ENCODE measurements around the gene CIT.
"Not testable (repeated sequence)": the region's sequence is repeated elsewhere in the genome, so short reads cannot be mapped to it uniquely, and the experiment has no call there.

The CIT gene

DNA sequence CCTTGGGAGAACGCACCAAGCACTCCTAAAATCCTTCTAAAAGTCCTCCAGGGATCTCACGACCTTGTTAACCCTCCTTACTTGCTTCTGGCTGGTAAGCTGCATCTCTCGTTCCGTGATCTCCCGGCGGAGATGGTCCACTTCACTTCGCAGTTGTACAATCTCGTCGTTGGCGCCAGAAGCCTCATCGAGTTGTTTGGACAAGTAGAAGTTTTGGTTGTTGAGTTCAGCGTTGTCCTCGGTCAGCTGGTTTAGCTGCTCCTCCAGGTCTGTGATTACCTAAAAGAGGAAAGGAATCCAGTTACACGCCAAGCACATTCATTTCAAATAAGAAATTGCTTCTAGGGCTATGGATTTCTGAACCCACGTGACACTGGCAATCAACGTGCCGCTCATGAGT lies 142.0 kb downstream of the CIT start:
- no peak for DNase-seq

GRCh38 chr12:119730381-119730780 lies 146.7 kb downstream of the CIT start:
- DNase-seq = no peak

DNA sequence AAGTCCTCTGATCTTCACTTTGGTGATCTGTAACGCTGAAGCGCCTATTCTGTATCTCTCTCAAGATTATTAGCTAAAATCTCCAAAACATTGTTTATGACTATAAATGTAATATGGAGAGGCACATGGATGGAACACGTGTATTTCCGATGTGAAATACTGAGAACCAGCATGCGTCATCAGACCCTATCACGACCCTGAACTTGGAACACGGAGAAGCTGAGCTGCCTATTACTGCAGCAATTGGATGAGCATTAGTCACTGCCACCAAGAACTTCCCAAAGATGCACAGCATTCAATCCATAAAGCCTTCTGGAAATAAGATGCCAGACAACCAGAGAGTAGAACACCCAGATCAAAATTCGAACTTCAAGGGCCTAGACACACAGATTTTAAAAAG lies 147.2 kb downstream of the CIT start:
- DNase-seq = no peak

DNA sequence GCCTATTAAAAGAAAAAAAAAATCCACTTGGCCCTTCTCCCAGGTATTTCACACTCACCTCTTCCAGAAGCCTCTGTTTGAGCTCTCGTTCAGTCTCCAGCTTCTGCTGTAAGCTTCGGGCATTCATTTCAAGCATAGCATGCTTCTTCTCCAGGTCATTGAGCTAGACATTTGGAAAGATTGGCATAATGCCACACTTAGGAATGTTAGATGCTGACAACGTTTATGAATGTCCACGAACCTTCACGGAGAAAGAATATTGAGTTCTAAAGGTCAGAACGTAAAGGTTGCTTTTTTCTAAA lies 148.7 kb downstream of the CIT start:
- no peak for DNase-seq

DNA sequence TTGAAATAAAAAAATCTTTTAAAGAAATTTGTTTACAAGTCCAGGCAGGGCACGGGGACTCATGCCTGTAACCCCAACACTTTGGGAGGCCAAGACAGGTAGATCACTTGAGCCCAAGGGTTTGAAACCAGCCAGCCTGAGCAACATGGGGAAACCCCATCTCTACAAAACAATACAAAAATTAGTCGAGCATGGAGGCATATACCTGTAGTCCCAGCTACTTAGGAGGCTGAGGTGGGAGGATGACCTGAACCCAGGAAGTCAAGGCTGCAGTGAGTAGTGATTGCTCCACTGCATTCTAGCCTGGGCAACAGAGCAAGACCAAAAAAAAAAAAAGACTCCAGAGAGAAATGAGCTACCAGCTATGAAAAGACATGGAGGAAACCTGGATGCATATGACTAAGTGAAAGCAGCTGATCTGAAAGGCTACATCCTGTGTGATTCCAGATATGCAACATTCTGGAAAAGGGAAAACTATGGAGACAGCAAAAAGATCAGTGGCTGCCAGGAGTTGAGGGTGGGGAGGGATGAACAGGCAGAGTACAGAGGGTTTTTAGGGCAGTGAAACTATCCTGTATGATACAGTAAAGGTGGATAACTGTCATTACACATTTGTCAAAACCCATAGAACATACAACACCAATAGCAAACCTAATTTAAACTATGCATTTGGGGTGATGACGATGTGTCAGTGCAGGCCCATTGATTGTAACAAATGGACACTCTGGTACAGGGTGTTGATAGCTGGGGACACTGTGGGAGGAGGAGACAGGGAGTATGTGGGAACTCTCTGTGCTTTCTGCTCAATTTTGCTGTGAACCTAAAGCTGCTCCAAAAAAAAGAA lies 149.3 kb downstream of the CIT start:
- no peak for DNase-seq

GRCh38 chr12:119725523-119725922 lies 151.6 kb downstream of the CIT start:
- no peak for DNase-seq

GRCh38 chr12:119721306-119721705 lies 155.8 kb downstream of the CIT start:
- DNase-seq = no peak

DNA sequence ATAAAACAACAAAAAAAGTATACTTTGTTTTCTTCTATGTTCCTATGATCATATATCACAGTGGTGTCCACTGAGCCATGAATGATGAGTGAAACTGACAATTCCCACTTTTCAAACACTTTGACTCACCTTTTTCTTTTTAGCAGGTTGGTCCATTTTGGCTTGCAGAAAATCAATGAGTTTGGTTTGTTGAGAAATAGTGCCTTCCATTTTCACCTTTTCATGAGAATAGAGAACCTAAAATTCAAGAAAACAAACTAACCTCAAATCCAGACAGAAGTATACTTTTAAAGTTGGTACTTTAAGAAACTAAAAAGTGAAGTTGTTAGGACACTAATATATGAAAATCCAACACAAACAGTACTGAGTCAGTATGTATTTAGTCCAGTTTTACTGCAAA lies 156.8 kb downstream of the CIT start:
- DNase-seq = no peak

DNA sequence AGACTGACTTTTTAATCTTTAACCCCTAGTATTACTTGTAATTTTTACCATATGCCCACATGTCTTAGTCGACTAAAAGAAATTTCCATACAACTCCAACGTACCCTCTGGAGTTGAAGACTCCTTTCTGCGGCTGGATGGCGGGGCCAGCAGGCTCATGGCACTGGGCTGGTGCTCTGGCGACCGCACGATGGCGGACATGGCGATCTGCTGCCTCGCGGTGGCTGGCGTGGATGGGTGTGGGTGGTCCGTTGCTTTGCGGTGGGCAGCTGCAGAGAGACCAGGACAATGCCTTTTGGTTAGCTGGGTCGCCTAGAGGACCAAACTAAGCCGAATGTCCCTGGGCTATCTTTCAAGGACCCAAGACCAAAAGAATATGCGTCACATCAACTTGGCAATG lies 159.0 kb downstream of the CIT start:
- no peak for DNase-seq

GRCh38 chr12:119715268-119715620 lies 161.9 kb downstream of the CIT start:
- peak; percentile 22 for DNase-seq

- DNase-seq = no peak
These were observed 162.4 kb downstream of the CIT start for GRCh38 chr12:119714614-119715267.

DNA sequence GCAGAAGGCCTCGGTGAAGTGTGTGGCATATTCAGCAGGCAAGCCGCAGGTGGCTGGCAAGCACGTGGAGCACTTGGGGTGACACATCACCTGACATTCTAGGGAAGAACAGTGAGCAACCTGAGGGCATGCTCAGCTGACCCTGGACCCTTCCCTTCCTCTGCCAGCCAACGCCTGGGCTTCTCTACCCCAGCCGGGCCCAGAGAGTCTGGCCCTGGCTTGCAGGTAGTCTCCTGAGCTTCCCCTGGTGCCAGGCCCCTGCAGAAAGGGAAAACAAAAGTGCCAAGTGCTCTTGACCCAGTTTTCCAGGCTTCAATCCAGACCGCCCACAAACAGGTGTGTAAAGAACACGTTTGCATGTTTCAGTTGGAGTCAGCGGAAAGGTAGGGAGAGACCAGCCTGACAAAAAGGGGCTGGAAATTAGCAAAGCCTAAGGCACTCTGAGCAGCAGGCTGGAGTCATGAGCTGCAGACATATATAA lies 163.5 kb downstream of the CIT start:
- no peak for DNase-seq

GRCh38 chr12:119712721-119713120 lies 164.4 kb downstream of the CIT start:
- no peak for DNase-seq

DNA sequence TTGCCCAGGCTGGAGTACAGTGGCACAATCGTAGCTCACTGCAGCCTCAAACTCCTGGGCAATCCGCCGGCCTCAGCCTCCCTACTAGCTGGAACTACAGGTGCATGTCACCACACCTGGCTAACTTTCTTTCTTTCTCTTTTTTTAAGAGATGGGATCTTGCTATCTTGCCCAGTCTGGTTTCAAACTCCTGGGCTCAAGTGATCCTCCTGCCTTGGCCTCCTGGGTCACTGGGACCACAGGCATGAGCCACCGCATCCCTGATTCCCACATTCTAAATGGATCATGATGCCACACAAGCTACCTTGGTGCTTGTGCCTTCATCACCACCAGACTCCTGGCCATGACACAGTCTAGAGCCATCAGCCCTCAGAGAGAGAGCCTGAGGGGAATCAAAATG lies 165.4 kb downstream of the CIT start:
- DNase-seq = no peak

DNA sequence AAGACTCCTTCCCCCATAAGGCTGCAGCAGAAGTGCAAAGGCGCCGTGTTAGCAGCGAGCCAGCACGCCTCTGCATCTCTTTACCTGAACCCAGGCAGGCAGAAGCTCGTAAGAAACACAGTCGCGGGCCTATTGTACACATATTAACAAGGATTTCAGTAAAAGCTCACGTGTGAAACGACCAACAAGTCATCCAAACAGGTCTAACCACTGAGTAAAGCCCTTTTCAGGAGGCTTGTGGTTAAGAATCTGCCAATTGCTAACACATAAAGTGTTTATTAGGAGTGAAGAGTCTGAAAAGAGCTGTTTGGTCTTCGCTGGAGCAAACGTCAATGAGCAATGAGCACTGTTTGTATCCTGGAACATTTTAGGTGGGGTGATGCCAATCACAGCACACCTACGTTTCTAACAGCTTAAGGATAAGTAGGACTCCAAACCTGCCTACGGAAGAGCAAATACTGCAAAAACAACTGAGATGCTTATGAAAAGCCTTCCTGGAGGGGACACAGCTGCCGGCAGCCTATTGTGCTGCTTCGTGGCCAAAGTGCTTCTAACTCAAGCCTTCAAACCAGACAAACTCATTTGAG lies 166.1 kb downstream of the CIT start:
- DNase-seq = no peak

DNA sequence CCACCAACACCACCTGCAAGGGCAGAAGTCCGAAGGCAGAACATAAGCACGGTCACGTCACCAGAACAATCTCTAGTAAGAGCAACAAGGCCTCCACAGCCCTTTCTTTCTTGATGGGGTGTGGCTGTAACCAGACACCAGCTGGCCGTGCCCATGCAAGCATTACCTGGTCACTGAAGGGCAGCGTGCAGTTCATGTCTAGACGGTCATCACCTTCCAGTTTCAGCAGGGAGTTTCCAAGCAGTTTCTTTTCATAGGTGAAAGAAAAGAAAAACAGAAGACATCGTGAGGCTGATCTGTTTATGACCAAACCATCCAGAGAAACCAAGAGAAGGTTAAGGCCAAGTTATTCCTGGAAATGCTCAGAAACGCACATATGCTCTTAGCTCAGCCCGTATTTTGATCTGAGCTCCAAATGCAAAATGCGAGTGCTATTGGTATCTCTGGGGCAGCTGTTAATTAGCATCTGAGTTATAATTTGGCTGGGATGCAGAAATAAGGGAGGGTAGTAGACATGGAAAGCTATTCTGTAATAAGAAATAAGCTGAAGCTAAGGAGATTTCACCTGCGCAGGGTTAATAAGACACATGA lies 166.7 kb downstream of the CIT start:
- no peak for DNase-seq

GRCh38 chr12:119706427-119706826 lies 170.7 kb downstream of the CIT start:
- DNase-seq = not testable (repeated sequence)

- no peak for DNase-seq
These were observed 171.9 kb downstream of the CIT start for GRCh38 chr12:119705182-119705581.

GRCh38 chr12:119704065-119704747 lies 172.9 kb downstream of the CIT start:
- DNase-seq = no peak

DNA sequence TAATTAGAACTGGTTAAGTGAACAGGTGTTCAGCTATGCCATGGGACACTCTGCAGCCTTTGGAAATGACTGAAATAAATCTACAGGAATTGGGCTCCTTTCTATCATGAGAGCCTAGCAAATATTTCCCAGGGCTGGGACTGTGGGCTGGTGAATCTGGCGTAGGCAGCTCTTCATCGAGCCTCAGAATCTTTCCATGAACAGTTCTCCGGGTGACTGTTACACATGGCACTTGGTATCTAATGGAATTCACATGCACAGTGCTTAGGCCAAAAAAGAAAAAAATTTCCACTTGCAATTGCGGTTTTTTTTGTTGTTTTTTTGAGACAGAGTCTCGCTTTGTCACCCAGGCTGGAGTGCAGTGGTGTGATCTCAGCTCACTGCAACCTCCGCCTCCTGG lies 177.0 kb downstream of the CIT start:
- DNase-seq = no peak

DNA sequence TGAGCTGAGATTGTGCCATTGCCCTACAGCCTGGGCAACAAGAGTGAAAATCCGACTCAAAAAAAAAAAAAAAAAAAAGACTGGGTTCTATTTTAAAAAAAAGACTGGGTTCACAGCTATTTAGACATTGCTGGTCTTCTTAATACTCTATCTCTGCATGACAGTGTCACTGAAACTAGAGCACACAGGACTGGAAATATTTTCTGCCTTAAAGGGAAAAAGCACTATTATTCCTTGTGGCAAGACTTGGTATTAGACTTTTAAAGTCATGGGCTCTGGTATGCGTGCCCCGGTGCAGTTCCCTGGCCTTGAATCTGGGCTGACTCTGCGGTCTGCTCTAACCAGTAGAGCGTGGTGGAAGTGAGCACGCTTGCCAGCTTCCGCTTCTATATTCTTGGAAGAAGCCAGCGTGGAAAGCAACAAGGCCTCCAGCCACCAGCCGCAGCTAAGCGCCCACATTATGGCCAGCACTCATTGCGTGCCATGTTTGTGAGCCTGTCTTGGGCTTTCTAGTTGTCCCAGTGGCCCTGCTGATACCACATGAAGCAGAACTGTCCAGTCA lies 177.8 kb downstream of the CIT start:
- DNase-seq = no peak

- DNase-seq = no peak
These were observed 180.2 kb downstream of the CIT start for GRCh38 chr12:119696943-119697342.

DNA sequence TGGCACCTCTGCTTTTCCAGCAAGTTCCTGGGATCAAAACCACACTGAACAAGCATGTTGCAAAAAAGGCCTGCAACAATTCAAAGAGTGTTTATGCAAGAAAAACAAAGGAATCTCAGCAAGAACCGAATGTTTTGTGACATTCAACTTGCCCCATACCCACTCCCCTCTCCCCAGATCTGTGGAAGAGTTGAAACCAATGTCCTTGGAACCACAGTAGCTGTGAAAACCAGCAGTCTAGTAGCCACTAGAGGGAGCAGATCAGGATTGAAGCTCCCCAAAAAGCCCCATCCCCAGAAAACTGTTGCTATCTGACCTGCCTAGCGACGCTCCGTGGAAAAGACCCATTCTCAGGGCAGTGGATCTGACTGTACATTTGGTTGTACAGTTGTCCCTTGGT lies 182.1 kb downstream of the CIT start:
- no peak for DNase-seq

Measured in fibroblast of upper back skin (primary cell).